ENCODE data around the gene PKN2.

GRCh38 chr1:88708011-88708410 lies 23.9 kb downstream of the PKN2 start:
- TF ChIP-seq CTCF (IDR thresholded peaks at IDR 0.05) (no peak), EZH2 (IDR thresholded peaks at IDR 0.05) (no peak)

All from neural progenitor cell (in vitro differentiated cells).